ENCODE measurements around the gene CLDN10.
"Not testable (repeated sequence)": the region's sequence is repeated elsewhere in the genome, so short reads cannot be mapped to it uniquely, and the experiment has no call there.

Gene CLDN10

GRCh38 chr13:95541911-95542474 lies 10.5 kb upstream of the CLDN10 start:
- no peak for DNase-seq

- DNase-seq: no peak
These were observed 8.2 kb upstream of the CLDN10 start for GRCh38 chr13:95544293-95544692.

DNA sequence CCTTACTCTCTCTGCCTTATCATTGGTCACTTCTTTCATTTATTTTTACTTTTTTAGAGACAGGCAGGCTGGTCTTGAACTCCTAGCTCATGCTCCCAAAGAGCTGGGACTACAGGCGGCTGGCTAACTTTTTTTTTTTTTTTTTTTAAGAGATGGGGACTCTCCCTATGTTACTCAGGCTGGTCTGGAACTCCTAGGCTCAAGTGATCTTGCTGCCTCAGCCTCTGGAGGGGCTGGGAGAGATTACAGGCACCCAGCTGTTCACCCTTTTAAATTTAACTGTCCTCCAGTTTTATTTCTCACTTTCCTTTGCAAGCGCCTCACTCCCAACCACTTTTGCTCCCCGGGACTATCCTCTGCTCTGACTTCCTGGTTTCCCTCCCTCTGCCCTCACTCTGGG lies 5.6 kb upstream of the CLDN10 start:
- DNase-seq: no peak

- no peak for DNase-seq
These were observed 4.9 kb upstream of the CLDN10 start for GRCh38 chr13:95547531-95548167.

DNA sequence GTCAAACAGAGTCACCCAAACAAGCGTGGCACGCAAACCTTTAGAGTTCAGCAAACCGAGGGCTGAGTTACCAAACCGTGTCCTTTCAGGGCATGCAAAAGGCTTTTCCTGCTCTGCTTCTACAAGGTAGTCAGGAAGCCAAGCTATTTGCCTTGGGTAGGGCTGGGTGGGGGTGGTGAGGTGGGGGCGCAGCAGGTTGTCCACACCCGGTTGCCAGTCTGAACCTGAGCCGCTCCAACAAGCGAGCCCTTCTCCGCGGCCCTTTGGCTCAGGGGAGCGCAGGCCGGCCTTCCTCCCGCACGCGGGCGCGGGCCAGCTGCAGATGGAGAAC lies 347 bp upstream of the CLDN10 start:
- no peak for DNase-seq

GRCh38 chr13:95553581-95554385 lies 1.3 kb downstream of the CLDN10 start:
- no peak for DNase-seq

GRCh38 chr13:95557013-95557412 lies 4.5 kb downstream of the CLDN10 start:
- no peak for DNase-seq

DNA sequence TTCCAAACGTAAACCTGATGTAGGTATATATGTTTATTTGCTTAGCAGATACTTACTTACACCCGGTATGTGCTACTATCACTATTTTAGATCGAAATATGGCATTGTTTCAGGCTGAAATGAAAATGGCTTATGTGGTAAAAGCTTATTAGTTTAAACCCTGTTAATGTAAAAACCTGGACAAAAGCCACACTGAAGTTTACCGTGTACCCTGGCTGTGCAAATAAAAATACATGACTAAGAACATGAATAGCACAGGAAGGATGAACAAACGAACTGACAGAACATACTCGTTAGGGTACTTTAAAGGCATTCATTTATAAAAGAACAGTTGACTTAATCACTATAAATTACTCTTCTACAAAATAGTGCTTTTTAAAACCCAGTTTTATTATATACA lies 6.6 kb downstream of the CLDN10 start:
- no peak for DNase-seq

GRCh38 chr13:95560387-95560786 lies 7.9 kb downstream of the CLDN10 start:
- no peak for DNase-seq

DNA sequence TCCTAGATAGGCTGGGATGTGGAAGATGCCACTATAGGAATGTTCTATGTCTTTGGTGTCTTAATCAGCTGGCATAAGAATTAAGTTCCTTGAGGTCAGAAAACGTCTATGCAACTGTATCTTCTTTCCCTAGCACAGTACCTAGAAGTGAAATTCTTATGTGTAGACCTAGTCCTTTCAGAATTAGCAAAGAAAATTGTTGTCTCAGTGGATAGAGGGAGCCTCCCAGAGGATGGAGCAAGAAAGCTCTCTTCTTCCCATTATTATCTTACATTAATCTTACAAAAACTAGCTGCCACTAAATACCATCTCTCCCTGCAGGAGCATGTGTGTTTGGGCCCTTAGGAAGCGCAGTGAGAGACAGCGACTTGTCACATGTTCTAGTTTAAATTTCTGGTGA lies 11.6 kb downstream of the CLDN10 start:
- no peak for DNase-seq

DNA sequence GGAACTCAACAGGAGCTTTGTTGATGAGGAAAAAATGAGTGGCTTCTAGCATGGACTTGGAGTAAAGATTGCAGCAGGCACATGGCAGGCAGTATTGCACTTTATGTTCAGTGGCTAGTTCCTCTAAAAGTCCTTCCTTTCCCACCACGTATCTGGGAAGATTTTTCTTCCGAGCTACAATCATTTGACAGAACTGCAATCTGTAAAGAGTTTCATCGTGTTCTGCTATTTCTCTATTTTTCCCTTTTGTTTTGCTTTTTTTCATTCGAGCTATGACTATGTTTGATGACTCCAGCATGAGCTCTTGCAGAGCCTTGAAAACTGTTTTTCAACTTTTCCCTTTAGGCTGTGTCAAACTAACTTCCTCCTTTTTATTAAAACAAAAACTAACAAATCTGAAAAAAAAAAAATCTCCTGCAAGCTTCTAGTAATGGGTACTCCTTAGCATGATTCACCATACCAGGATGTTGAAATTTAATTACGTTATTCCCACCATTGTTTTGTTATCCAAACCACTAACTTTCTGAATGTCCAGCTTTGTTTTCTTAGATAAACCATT lies 12.3 kb downstream of the CLDN10 start:
- no peak for DNase-seq

GRCh38 chr13:95565758-95566157 lies 13.2 kb downstream of the CLDN10 start:
- DNase-seq: not testable (repeated sequence)

GRCh38 chr13:95568131-95568530 lies 15.6 kb downstream of the CLDN10 start:
- no peak for DNase-seq

GRCh38 chr13:95570016-95570415 lies 17.5 kb downstream of the CLDN10 start:
- DNase-seq: no peak

DNA sequence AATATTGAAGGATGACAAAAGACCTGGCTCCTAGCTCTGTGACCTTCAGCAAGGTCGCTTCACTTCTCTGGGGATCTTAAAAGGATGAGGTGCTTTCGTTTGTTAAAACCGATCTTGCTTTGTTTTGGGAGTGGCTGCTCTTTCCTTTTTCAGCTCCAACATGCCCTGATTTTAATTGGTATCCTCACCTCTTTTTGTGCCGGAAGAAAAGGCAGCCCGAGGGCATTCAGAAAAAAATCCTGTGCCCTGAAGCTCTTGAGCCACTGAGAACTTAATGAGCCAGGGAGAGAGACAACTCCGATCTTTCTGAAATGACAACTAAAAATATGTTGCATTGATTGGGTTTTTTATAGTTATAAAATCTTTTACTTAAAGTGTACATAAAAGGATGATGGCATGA lies 19.4 kb downstream of the CLDN10 start:
- no peak for DNase-seq

GRCh38 chr13:95573221-95573620 lies 20.7 kb downstream of the CLDN10 start:
- no peak for DNase-seq

GRCh38 chr13:95579303-95579702 lies 26.8 kb downstream of the CLDN10 start:
- DNase-seq: no peak

DNA sequence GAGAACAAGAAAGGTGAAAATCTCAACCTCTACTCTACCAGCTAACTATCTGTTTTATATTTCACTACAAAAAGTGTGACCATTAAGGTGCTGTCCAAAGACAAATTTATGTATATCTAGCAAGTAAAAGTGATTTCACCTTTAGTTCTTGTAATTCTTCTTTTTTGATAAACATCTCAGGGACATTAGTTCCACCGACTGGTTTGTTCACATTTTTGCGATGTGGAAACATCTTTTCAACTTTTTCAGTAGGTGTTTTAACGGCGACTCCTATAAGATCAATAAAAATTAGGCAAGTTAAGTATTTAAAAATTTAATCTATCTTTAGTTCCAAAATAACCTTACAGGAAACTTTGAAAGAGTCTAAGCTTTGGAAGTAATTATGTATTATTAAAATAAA lies 33.3 kb downstream of the CLDN10 start:
- DNase-seq: no peak

DNA sequence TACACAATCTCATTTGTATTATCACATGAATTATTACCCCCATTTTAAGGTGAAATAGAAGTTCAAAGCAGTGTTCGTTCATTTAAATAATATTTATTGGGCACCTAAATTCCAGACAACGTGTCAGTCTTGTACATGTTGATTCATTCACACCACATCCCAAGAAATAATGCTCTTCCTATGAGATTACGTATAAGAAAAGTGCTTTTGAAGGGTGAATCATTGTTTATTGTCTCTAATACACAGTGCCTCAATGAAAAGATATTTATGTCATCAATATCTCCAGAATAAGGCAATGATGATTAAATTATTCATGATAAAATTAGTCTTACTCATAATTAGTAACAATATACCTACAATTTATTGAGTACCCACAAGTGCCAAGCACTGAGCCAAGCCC lies 35.6 kb downstream of the CLDN10 start:
- DNase-seq: no peak

- no peak for DNase-seq
These were observed 36.2 kb downstream of the CLDN10 start for GRCh38 chr13:95588721-95589120.

DNA sequence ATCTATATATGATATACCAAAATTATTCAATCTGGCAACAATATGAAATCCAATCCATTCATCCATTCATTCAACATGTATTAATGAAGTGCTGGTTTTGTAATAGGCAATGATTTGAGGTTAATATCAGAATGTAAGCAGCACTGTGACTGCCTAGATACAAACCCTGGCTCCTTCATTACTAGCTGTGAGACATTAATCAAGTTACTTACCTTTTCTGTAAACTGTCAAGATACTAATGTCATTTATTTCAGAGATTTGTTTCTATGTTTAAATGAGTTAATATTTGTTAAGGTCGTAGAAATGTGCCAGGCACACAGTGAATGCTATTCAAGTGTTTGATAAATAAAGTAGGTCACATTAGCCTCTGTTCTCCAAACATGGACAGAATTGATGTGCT lies 40.9 kb downstream of the CLDN10 start:
- DNase-seq: no peak

- DNase-seq: no peak
These were observed 44.2 kb downstream of the CLDN10 start for GRCh38 chr13:95596701-95597100.

GRCh38 chr13:95601216-95601615 lies 48.7 kb downstream of the CLDN10 start:
- no peak for DNase-seq

GRCh38 chr13:95601906-95602305 lies 49.4 kb downstream of the CLDN10 start:
- DNase-seq: no peak

Measured in CD4-positive, alpha-beta T cell treated with Interferon alpha-2 for 1 hour (primary cell).